CD1c-positive myeloid dendritic cell (primary cell): ENCODE results near the gene ZNF83.
"Not testable (repeated sequence)": the region's sequence is repeated elsewhere in the genome, so short reads cannot be mapped to it uniquely, and the experiment has no call there.

Experiments used
- DNase-seq: peaks from one replicate; pipeline ENCODE4 v3.0.0-alpha.2; 2016; ENCODE audit errors: extremely low spot score

The ZNF83 gene

DNA sequence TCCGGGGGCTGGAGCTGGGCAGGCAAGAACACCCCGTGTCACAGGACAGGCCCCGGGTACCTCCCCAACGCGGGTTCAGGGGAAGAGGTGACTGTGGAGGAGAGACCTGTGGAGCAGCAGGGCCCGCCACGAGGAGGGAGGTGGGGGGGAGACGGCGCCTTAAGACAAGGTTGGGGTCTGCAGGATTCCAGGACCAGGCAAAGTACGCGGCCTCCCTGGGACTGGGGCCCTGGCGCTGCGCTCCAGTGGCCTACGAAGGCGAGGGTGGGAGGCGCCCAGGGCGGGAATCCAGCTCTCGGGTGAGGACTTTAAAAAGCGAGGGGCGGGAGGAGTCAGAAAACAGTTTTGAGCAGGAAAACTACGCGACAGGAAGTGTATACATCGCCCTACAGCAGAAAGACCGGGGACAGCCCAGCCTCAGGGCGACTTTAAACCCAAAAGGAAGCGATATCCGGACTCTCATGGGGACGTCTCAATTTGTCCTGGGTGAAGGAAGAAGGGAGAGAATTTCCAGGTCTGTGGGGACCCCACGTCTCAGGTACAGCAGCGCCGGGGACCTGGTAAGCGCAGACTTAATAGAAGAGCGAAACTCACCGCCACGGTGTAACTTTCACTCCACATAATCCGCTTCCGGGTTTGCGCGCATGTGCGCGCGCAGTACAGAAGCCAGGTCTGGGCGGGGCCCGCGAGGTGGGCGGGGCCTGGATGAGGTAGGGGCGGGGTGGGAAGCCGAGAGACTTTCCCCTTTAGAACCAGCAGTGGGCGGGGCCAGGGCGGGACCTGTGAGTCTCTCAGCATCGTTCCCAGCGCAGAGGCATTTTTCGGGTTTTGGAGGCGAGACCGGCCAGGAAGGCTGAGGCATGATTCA is at the start of gene ZNF83:
ZNF83 (minus strand) TSS at position 638 of the 868 bp plus-strand sequence.
- DNase-seq = peak; percentile 98

DNA sequence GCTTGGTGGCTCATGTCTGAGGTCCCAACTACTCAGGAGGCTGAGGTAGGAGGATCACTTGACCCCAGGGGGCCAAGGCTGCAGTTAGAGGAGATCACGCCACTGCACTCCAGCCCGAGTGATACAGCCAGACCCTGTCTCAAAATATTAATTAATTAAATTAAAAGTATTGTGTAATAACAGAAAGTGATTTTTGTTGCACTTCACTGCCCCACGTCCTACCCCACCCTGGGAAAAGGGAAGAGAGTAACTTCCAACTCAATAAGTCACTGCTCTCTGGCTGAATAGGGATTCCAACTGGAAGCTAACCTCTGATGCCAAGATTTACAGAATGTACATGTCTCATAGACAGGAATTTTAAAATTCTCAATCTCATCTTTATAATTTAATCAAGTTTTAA is 49.5 kb upstream of the ZNF83 start:
- no peak for DNase-seq

GRCh38 chr19:52685811-52686210 is 47.7 kb upstream of the ZNF83 start:
- no peak for DNase-seq

DNA sequence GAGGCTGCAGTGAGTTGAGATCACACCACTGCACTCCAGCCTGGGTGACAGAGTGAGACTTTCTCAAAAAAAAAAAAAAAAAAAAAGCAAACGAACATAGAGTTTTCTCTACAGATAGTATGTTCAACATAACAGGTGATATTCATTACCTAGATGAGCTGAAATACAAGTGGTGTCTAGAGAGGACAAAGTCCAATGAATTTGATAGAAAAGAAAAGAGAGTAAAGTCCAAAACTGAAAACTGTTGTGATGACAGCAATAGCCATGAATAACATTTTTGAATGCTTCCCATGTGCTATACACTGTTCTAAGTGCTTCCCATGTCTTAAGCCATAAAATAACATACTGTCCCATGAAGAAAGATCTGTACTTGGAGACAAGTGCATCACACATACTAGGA is 43.1 kb upstream of the ZNF83 start:
- DNase-seq = not testable (repeated sequence)

- DNase-seq = no peak
These were observed 41.4 kb upstream of the ZNF83 start for GRCh38 chr19:52679598-52679997.

DNA sequence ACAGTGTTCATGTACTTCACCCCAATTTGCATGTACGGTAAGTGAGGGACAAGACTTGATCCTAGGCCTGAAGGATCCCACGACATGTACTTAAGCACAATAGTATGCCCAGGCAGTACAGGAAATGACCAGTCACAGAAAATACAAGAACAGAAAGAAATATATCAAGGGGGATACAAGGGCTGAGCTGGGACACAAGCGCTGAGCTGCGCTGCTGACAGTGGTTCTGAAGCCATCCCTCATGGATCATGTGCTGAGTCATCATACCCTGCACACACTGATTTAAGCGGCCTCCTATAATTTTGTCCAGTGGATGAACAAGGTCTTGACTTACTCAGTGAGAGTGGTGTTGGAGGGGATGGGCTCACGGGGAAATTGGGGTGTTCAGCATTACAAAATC is 37.1 kb upstream of the ZNF83 start:
- DNase-seq = not testable (repeated sequence)

GRCh38 chr19:52673014-52673413 is 34.9 kb upstream of the ZNF83 start:
- DNase-seq = no peak

DNA sequence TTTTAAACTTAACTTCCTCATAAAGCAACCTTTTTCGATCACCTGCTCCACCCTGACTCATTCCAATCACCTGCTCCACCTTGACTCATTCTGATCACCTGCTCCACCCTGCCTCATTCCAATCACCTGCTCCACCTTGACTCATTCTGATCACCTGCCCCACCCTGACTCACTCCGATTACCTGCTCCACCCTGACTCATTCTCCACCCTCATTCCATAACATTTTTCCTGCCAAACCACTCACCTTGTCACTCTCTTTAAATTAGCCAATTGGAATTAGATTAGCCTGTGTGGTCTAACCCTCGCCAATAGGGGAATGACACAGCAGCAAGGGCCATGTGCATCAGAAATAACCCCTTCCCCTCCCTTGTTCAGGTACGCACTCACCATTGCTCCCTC is 31.9 kb upstream of the ZNF83 start:
- DNase-seq = no peak

DNA sequence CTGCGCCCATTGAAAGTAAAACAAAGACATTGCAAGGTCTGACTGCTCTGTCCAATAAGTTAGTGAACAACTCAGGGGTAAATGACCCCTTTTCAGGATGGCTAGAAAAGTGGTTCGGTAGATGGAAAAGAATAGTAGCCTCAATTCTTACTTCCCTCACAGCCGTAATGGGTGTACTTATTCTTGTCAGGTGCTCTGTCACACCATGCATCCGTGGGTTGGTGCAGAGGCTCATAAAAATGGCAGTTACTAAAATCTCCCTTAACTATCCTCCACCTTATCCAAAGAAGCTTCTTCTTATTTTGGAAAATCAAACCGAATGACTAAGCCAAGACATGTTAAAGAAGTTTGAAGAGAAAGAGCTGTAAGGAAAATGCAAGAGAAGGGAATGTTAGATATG is 31.4 kb upstream of the ZNF83 start:
- no peak for DNase-seq

DNA sequence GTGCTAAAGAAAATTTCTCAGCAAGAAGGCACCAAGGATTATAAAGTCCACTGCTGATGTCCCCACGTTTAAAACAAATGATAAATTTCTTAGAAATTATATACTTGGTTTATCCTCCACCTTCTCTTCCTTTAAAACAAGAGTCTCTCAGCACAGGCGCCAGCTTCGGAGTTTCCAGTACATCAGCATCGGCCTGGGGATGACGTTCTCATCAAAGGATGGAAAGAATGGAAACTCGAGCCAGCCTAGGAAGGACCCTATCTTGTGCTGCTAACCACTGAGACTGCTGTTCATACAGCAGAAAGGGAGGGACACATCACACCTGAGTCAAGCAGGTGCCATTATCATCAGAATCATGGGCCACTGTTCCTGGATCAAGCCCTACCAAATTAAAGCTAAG is 29.8 kb upstream of the ZNF83 start:
- no peak for DNase-seq

GRCh38 chr19:52666506-52666905 is 28.4 kb upstream of the ZNF83 start:
- no peak for DNase-seq

DNA sequence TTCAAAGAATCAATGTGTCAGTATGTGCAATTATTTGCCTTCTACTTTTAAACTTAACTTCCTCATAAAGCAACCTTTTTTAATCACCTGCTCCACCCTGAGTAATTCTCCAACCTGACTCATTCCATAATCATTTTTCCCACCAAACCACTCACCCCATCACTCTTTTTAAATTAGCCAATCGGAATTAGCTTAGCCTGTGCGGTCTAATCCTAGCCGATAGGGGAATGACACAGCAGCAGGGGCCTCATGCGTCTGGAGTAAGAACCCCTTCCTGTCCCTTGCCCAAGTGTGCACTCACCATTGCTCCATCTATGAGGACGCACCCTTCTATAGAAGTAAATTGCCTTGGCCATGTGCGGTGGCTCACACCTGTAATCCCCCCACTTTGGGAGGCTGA is 27.4 kb upstream of the ZNF83 start:
- DNase-seq = no peak

DNA sequence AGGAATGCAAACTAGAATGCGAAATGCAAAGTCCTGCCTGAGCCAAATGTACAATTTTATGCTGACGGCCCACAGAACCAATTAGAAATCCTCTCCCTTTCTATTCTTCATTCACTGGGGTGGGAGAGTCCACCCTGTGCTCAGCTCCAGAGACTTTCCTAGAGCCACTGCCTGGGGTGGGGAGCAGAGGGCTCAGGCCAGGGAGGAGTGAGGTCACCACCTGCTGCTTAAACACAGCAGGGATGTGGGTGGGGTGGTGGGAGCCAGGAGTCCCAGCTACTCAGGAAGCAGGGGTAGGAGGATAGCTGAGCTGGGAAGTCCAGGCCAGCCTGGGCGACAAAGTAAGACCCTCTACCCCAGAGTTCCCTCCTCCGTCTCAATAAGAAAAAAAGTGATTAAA is 26.9 kb upstream of the ZNF83 start:
- no peak for DNase-seq

GRCh38 chr19:52664461-52664860 is 26.3 kb upstream of the ZNF83 start:
- DNase-seq = no peak

DNA sequence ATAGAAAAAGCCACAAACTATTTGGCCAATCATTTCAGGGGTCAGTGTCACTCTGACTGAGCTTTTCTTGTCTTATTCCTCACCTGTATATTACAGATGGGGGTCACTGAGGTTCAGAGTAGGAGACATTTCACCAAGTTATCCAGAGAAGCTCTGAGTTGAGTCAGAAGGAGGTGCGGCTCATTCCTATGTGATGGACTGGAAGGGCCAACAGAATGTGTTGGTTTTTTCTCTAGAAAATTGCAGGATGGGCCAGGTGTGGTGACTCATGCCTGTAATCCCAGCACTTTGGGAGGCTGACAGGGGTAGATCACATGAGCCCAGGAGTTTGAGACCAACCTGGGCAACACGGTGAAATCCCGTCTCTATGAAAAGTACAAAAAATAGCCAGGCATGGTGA is 24.5 kb upstream of the ZNF83 start:
- DNase-seq = no peak

DNA sequence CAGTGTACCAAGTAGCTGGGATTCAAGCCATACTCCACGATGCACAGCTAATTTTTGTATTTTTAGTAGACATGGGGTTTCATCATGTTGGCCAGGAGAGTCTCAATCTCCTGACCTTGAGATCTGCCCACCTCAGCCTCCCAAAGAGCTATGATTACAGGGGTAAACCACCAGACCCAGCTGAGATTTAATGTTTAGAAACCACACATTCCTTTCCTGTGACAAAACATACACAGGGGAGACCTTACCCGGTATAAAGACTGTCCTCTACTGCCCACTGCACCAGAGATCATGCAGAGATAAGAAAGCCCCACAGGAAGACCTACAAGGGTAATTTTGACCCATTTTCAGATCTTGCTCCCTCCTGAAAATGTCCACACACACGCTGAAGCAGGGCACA is 22.8 kb upstream of the ZNF83 start:
- DNase-seq = no peak

DNA sequence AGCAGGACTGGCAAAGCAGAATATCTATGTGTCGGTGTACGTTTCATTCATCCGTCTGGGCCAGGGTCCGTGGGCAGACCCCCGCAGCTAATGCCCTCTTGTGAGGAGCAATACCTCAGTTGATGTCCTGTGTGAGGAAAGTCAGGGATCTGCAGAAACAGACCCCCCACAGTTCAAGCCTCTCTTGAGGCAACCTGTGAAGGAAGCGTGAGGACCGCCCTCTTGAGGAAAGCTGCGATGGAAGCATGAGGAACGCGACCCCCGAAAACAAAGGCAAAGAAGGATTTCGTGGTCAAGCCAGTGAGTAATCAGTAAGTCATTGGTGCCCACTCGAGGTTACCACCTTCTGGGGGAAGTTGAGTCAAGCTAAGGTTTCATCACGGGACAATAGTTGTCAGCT is 20.9 kb upstream of the ZNF83 start:
- no peak for DNase-seq

DNA sequence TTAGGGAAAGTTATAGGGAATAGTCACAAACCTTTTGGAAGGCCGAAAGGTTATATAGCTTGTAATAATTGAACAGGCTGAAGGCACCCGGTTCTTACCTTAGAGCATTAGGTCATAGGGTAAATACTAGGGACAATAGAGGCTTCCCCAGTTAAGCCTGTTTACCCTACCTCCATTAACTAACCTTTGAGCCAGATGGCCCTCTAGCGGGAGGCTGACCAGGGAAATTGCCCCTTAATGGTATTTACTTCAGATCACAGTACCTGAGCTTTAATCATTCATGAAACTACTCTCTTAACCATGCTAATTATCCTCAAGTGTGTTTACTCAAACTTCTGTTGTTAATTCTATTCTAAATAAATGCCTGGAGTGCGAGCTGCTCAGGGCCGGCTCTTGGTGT is 20.4 kb upstream of the ZNF83 start:
- DNase-seq = no peak

DNA sequence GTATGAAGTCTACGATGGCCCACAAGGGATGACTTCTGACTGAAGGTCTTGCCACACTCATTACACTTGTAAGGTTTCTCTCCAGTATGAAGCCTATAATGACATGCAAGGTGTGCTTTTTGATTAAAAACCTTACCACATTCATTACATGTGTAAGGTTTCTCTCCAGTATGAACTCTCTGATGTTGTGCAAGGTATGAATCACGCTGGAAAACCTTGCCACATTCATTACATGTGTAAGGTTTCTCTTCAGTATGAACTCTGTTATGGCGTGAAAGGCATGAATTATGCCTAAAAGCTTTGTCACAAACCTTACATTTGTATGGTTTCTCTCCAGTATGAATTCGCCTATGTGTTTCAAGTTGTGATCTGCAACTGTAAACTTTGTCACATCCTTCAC is 15.0 kb upstream of the ZNF83 start:
- DNase-seq = no peak

DNA sequence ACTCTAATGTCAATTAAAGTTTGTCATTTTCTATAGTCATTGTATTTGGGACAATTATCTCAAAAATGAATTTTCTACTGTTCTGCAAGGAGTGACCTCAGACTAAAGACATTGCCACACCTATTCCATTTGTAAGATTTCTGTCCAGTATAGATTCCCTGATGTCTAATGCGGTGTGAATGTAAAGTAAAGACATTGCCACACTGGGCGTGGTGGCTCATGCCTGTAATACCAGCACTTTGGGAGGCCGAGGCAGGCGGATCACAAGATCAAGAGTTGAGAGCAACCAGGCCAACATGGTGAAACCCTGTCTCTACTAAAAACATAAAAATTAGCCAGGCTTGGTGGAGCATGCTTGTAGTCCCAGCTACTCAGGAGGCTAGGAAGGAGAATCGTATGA is 13.8 kb upstream of the ZNF83 start:
- DNase-seq = no peak

DNA sequence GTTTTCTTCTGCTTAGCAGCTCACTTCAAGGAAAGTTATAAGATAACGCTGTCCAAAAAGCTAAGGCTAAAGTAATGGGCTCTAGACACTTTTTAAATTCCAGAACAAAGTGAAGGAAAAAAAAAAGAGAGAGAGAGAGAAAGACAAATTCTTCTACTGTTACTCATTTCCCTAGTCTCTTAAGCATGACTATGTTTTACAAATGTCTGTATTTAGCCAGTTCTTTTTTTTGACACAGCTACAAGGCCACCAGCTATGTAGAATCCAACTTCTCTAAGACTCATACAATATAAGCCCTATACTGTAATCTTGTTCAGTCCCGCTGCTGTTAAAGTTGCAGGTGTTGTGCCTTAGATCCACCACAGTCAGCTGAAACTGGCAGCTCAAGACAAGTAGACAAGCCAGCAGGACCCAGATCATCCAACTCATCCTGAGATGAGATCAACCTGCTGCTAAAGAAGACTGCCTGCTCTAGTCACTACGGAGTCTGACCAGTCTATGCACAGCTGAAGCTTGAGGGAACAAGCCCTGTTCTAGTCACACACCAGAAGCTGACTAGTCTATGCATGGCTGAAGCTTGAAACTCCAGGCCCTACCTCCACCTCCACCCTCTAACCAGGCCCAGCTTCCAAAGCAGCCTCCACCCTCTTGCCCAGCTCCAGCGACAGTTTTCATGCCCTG is 10.3 kb upstream of the ZNF83 start:
- no peak for DNase-seq

GRCh38 chr19:52646571-52647217 is 8.5 kb upstream of the ZNF83 start:
- no peak for DNase-seq

DNA sequence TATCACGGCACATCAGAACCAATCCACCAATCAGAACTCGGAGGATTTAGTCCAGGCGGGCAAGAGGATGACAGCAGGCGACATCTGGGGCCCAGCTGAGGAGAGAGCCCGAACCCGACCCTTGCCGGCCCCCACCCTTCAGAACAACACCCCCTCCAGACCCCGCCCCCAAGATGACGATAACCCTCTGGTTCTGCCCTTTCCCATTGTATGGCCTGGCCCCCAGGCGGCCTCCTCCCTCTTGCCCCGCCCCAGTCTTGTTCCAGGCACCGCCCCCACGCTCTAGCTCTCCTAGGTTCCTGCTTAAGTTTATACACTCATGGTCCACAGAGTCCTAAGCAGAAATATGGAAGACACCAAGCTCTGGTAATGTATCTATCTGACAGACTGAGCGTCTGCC is 2.8 kb upstream of the ZNF83 start:
- no peak for DNase-seq
